Mucosa of rectum (tissue), 2 donors: ENCODE data around the gene TNFRSF18.
"Not testable (repeated sequence)": the region's sequence is repeated elsewhere in the genome, so short reads cannot be mapped to it uniquely, and the experiment has no call there.

Experiments used
- H3K27ac ChIP-seq, 2 donors: one replicate each; pipeline ENCODE4 v1.7.0; 2013; ENCODE audit warnings: inconsistent platforms in 2 of 2, low read depth in 2 of 2, low read length in 2 of 2
- H3K27me3 ChIP-seq, 2 donors: one replicate each; pipeline ENCODE4 v1.7.0; 2013; ENCODE audit warnings: low read length in 2 of 2; ENCODE audit not compliant: control insufficient read depth in 2 of 2, insufficient read depth in 2 of 2
- H3K36me3 ChIP-seq, 2 donors: one replicate each; pipeline ENCODE4 v1.7.0; 2013; ENCODE audit warnings: low read length in 2 of 2; ENCODE audit not compliant: control insufficient read depth in 2 of 2, insufficient read depth in 2 of 2
- H3K4me1 ChIP-seq, 2 donors: one replicate each; pipeline ENCODE4 v1.7.0; 2013; ENCODE audit warnings: low read length in 2 of 2, mild to moderate bottlenecking in 1 of 2; ENCODE audit not compliant: control insufficient read depth in 2 of 2, insufficient read depth in 2 of 2
- H3K4me3 ChIP-seq, 2 donors: one replicate each; pipeline ENCODE4 v1.7.0; 2013; ENCODE audit warnings: low read length in 2 of 2
- H3K9ac ChIP-seq, 2 donors: one replicate each; pipeline ENCODE4 v1.7.0; 2013; ENCODE audit warnings: low read length in 2 of 2, low read depth in 1 of 2, mild to moderate bottlenecking in 1 of 2
- H3K9me3 ChIP-seq, 2 donors: one replicate each; pipeline ENCODE4 v1.7.0; 2013; ENCODE audit warnings: low read length in 2 of 2; ENCODE audit not compliant: control insufficient read depth in 2 of 2
- donor health status: healthy.
- donor health status: Normal muscosa, but diverticular disease.

Gene TNFRSF18

DNA sequence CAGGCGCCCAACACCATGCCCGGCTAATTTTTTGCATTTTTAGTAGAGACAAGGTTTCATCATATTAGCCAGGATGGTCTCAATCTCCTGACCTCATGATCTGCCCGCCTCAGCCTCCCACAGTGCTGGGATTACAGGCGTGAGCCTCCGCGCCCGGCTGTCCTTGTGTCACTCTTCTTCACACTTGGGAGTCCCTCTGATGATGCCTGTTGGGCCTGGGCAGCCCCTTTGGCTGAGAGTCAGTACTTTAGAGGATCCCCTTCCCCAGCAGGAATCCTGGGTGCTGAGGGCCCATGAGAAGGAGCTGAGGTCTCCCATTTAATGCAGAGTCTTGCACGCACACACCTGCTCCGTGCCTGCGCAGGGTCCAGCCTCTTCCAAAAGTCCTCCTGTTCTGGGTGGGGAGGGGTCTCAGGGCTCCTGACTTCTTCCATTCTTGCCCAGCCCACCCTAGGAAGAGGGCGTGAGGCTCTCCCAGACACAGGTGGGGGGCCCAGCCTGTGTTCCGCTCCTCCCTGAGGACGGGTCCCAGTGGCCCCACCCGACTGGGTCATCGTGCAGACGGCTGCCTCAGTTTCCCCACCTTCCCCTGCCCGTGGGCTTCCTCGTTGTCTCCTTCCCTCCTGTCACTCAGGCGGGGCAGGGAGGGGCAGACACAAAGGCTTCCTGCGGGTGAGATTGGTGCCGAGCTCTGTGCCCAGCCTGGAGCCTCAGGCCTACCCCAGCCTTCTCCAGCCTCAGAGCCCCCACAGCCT, 28.8 kb downstream of the TNFRSF18 start:
- no peaks in the 10 kb centered on the region for H3K9me3 ChIP-seq
- H3K4me1 ChIP-seq, result no peaks in the 10 kb centered on the region
- H3K27ac ChIP-seq, result no peak overlapping the region
- H3K27me3 ChIP-seq, result peaks cover 0 to 21% of the 10 kb centered on the region in 2 donors
- H3K9ac ChIP-seq, result no peak overlapping the region
- H3K4me3 ChIP-seq, result no peak overlapping the region
- no peaks in the 10 kb centered on the region for H3K36me3 ChIP-seq

DNA sequence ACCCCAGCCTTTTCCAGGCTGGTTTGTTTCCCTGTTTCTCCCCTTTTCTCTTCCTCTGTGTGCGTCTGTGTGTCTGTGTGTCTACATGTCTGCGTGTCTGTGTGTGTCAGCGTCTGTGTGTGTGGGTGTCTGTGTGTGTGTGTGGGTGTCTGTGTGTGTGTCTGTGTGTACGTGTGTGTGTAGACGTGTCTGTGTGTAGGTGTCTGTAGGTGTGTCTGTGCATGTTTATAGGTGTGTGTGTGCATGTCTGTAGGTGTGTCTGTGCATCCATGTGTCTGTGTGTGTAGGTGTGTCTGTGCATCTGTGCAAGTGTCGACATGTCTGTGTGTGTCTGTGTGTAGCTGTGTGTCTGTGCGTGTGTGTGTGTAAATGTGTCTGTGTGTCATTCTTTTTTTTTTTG, 29.5 kb downstream of the TNFRSF18 start:
- Histone ChIP-seq H3K9ac (no peak overlapping the region), H3K27me3 (peaks cover 0 to 21% of the 10 kb centered on the region in 2 donors), H3K27ac (no peak overlapping the region), H3K36me3 (no peaks in the 10 kb centered on the region), H3K4me3 (no peak overlapping the region), H3K9me3 (no peaks in the 10 kb centered on the region), H3K4me1 (no peaks in the 10 kb centered on the region)

DNA sequence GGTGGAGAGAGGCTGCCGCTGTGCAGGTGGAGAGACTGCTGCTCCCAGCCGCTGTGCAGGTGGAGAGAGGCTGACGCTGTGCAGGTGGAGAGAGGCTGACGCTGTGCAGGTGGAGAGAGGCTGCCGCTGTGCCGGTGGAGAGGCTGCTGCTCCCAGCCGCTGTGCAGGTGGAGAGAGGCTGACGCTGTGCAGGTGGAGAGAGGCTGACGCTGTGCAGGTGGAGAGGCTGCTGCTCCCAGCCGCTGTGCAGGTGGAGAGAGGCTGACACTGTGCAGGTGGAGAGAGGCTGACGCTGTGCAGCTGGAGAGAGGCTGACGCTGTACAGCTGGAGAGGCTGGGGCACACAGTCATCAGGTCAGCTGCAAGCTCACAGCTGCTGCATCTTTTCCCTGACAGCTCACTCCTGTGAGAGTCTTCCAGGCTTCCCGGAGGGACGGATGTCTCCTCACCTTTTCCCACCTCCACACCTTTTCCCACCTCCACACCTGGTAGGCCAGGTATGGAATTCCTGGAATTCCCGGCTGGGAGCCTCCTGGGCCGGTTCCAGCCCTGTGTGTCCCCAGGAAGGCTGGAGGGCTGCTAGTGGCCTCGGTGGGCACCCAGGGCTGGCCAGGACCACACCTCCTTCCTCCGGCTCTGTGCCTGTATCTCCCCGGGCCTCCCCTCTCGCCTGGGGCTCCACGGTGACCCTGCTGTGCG, 30.2 kb downstream of the TNFRSF18 start:
- peaks cover 0 to 21% of the 10 kb centered on the region in 2 donors for H3K27me3 ChIP-seq
- not testable (repeated sequence) for H3K9ac ChIP-seq, H3K27ac ChIP-seq, H3K4me3 ChIP-seq, H3K4me1 ChIP-seq, H3K9me3 ChIP-seq, H3K36me3 ChIP-seq

DNA sequence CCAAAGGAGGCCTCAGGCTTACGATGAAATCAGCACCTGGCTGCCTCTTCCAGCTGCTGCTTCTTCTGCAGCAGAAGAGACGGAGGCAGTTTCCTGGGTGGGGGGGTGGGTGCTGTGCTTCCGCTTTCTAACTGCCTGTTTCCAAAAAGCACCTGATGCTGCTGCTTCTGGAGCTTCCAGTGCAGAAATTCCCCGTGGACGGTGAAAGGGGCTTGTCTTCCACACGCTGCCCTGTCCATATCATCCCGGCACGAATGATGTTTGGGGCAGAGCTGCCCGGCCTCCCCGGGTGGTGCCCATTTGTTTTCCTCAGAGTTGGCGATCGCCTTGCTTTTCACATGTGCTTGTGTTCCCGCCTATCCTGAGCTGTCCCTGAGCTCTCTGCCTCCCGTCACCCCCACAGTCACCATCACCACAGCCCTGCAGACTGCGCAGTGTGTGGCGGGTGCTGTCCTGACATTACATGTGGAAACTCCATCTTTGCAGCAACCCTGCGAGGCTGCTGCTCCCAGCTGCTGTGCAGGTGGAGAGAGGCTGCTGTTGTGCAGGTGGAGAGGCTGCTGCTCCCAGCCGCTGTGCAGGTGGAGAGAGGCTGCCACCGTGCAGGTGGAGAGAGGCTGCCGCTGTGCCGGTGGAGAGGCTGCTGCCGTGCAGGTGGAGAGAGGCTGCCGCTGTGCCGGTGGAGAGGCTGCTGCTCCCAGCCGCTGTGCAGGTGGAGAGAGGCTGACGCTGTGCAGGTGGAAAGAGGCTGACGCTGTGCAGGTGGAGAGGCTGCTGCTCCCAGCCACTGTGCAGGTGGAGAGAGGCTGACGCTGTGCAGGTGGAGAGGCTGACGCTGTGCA, 30.9 kb downstream of the TNFRSF18 start:
- Histone ChIP-seq H3K27ac (no peak overlapping the region), H3K9me3 (no peaks in the 10 kb centered on the region), H3K4me1 (no peaks in the 10 kb centered on the region), H3K9ac (no peak overlapping the region), H3K4me3 (no peak overlapping the region), H3K36me3 (no peaks in the 10 kb centered on the region), H3K27me3 (peaks cover 0 to 21% of the 10 kb centered on the region in 2 donors)

DNA sequence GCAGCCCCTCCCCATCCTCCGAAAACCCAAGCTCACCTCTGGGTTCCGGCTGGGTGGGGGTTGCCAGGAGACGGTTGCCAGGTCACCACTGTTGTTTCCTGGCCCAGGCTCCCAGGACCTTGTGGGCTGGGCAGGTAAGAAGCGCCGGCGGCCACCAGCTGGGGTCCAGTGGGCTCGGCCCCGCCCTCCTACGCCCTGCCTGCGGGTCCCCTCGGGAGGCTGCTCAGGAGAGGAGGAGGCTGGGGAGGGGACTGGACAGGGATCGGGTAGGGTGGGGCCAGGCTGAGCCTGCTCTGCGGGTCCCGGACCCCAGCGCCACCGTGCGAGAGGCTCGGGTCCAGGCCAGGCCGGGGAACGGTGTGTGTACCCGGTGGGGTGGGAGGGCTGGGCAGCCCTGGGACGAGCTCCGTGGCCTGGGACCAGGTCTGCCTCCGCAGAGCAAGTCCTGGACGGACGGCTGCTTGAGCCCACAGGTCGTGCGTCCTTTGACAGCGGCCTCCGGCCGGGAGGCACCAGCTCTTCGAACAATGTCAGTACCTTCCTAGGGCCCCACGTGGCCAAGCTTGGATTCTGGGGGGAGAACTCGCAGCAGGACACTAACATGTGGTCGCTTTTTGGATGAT, 32.5 kb downstream of the TNFRSF18 start, which contains the start of gene TTLL10:
Gene TTLL10 (plus strand): TSS at position 88 of the 623 bp plus-strand sequence. CDS start 5,336 bp downstream, outside the sequence.
- H3K36me3 ChIP-seq, result no peaks in the 10 kb centered on the region
- H3K4me1 ChIP-seq, result peaks cover 0 to 9% of the 10 kb centered on the region in 2 donors
- H3K27me3 ChIP-seq, result peaks cover 0 to 21% of the 10 kb centered on the region in 2 donors
- no peak within 1 kb of the TSS for H3K4me3 ChIP-seq
- H3K9ac ChIP-seq, result no peak within 1 kb of the TSS
- H3K9me3 ChIP-seq, result no peaks in the 10 kb centered on the region
- H3K27ac ChIP-seq, result no peak within 1 kb of the TSS

DNA sequence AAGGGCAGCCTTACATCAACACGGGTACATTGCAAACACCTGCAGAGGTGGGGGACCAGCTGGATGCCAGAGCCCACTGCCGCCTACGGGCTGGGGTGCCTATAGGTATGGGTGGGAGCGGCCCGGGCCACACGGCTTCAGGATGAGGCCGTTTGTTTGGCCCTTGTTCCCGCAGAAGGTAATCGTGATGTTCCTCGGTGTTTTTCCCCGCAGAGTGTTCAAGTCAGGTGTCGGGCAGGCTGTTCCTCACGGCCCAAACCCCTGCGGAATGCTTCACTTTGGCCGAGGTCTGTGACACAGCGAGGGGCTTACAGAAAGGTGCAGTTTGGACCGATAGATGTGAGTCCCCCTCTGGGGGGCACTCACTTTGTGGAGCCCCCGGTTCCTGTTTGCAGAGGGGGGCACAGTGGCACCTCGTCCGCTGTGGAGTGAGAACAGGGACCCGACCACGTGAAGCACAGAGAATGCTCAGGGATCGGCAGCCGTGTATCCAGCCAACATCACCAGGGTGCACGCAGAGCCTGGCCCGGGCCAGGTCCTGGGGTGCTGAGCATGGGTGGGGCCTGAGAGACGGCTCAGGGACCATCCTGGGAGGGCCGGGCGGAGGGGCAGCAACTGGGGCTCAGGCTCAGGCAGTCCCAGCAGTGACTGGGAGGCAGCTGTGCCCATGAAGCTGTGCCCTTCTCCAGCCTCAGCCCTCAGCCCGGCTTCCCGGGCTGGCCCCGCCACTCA, 33.2 kb downstream of the TNFRSF18 start:
- no peaks in the 10 kb centered on the region for H3K36me3 ChIP-seq
- H3K27me3 ChIP-seq, result peaks cover 0 to 21% of the 10 kb centered on the region in 2 donors
- no peak overlapping the region for H3K27ac ChIP-seq
- H3K9me3 ChIP-seq, result no peaks in the 10 kb centered on the region
- no peak overlapping the region for H3K4me3 ChIP-seq
- H3K9ac ChIP-seq, result no peak overlapping the region
- peaks cover 0 to 15% of the 10 kb centered on the region in 2 donors for H3K4me1 ChIP-seq

DNA sequence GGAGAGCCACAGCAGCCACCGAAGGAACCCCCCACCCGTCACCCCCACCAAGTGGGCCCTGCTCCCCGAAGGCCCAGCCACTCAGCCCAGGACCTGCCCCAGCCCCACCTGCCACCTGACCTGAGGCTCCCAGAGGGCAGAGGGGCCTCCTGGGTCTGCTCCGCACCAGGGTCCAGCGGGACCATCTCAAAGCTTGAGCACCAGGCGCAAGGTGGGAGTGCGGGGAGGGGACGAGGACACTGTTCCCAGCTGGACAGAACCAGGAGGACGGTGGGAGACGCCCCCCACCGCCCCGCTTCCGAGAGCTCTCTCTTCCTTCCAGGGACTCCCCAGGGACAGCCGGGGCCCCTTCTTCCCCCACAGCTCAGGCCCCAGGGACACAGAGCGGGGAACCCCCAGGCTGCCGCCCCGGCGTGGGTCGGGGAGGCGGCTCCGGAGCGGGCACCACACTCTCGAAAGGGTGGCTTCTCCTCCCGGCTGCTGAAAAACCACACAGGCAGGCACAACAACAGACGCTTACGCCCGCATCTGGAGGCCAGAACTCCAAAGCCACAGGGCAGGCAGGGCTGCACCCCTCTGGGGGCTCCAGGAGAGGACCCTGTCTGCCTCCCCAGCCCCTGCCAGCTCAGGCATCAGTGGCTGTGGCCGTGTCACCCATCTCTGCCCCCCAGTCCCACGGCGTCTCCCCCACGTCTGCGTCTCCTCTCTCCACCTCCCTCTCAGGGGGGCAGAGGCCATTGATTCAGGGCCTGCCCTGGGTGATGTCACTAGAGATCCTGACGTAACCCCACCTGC, 34.6 kb downstream of the TNFRSF18 start:
- Histone ChIP-seq H3K9me3 (no peaks in the 10 kb centered on the region), H3K4me3 (no peak overlapping the region), H3K9ac (no peak overlapping the region), H3K4me1 (peaks cover 5 to 20% of the 10 kb centered on the region in 2 donors), H3K27me3 (peaks cover 0 to 13% of the 10 kb centered on the region in 2 donors), H3K27ac (no peak overlapping the region), H3K36me3 (no peaks in the 10 kb centered on the region)

DNA sequence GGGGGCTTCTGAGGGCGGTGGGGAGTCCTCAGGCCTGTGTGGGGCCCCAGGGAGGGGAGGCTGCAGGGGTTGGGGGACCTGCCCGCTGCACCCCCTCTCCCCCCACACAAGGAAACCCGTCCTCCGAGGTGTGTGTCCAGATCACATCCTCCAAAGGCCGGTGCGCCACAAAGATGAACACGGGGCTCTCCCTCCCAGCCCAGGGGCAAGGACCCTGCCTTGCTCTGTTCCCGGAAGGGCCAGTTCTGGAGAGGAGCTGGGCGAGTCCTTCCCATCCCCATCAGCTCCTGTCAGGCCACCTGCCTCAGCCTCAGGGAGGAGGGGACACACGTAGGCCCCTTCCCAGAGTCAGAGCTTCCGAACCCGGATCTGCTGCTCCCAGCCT, 35.2 kb downstream of the TNFRSF18 start:
- no peak overlapping the region for H3K4me3 ChIP-seq
- H3K36me3 ChIP-seq, result no peaks in the 10 kb centered on the region
- H3K27me3 ChIP-seq, result peaks cover 0 to 7% of the 10 kb centered on the region in 2 donors
- peaks cover 7 to 21% of the 10 kb centered on the region in 2 donors for H3K4me1 ChIP-seq
- no peak overlapping the region for H3K9ac ChIP-seq
- no peaks in the 10 kb centered on the region for H3K9me3 ChIP-seq
- H3K27ac ChIP-seq, result peak overlapping the region in 1 of 2 donors; percentile 51
